ENCODE measurements around the gene DEK.
"Not testable (repeated sequence)": the region's sequence is repeated elsewhere in the genome, so short reads cannot be mapped to it uniquely, and the experiment has no call there.

Gene DEK

GRCh38 chr6:18264219-18264922 lies at the start of gene DEK:
DEK (minus strand) TSS chr6:18264530; CDS start chr6:18263987, 543 bp downstream.
- peak; percentile 74 to 97 (median 87) for DNase-seq

- DNase-seq, result no peak
These were observed 48.0 kb upstream of the DEK start for GRCh38 chr6:18312368-18312767.

- not testable (repeated sequence) for DNase-seq
These were observed 45.7 kb upstream of the DEK start for GRCh38 chr6:18310010-18310409.

GRCh38 chr6:18309046-18309445 lies 44.7 kb upstream of the DEK start:
- no peak for DNase-seq

DNA sequence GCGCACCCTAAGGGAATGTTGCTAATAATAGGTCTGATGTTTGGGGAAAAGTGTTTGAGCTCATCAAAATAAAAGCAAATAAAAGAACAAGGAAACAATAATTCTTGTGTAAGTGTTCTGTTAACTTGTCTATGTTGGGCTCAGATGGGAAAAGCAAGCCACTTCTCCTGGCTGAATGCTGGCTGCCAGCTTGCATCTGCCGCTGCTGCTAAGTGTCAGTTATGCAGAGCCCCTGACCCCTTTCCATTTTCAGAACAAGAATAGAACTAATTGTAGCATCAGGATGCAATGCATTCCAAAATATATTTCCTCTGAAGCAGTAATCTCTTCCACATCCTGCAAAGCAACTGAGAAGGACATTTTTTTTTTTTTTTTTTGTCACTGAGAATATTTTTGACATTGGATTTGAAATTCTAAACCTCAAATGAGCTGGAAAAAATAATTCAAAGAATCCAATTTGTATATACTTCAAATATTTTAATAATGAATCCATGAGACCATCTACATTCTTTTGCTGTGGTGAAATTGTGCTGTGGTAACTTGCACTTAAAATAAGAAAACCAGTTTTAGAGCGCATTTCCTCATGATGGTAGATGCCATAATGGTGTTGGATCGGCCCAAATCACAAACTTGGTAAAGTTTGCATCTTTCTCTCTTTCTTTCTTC lies 43.9 kb upstream of the DEK start:
- no peak for DNase-seq

DNA sequence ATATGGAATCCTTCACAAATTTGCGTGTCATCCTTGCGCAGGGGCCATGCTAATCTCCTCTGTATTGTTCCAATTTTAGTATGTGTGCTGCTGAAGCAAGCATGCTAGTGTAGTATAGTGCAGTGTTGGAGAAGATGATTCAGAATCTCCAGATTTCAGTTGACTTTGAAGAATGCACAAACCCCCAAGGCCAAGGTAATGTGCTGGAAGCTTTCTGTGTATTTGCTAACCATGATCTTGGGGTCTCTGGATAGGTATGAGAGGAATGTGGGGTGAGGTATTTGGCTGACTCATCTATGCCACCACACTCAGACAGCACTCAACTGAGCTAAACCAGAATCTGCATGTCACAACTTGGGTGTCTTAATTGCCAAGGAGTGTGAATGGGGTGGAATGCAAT lies 42.6 kb upstream of the DEK start:
- DNase-seq, result no peak

DNA sequence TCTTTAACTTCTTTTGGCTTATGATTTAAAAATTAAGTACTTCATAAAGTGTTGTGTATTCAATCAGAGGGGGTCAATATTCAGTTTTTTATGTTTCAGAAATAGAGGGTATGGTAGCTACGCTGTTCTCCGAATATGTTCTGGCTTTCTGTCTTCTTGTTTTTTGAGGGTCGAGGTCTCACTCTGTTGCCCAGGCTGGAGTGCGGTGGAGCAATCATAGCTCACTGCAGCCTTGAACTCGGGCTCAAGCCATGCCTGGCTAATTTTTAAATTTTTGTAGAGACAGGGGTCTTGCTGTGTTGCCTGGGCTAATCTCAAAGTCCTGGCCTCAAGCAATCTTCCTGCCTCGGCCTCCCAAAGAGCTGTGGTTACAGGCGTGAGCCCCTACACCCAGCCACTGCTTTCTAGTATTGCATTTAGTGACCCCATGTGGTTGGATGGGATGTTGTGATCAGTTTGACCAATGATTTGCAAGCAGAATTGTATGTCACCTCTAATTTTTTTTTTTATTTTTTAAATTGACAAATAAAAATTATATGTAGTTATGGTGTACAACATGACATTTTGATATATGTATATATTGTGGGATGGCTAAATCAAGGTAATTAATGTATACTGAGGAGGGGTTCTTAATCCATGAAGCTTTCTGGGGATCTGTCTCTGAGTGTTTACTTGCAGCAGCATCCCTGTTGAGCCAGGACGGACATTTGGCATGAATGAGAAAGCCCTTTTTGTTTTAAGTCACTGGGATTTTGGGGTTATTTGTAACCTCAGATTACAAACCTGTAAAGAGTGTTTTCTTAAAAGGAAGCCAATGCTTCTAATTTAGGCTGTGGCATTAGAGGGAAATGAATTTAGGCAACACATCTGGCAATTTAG lies 38.5 kb upstream of the DEK start:
- DNase-seq, result no peak

DNA sequence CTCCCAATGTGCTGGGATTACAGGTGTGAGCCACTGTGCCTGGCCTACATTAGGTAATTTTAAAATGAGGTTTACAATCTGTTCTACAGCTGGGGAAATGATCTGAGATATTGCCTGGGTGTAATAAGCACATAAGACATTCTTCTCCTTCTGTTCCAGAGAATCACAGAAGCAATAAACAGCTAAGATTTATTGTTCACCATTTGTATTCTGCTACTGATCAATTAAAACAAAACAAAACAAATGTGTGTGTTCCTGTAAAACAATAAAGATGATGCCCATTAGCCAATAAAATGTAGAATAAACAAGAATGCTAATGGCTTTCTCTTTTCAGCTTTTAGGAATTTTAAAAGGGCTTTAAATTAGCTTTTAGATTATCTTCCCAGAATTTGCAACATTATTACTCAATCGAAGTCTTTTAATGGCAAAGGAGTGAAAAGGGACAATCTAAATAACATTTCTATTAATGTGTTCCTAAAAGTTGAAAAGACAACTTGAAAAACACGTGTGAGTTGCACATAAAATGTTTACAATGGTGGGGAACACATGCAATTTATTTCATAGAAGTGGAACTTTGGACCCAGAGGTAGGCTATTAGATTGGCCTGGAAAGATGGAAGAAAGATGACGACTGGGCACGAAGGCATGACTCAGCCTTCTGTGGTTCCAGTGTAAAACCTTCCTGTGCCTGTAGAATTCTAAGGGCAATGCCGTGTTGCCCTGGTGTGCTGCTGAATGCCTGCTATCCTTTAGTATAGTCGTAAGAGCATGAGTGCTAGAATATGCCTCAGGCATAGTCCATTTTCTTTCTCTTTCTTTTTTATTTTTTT lies 29.0 kb upstream of the DEK start:
- no peak for DNase-seq

- DNase-seq, result no peak
These were observed 25.0 kb upstream of the DEK start for GRCh38 chr6:18289283-18289682.

GRCh38 chr6:18284261-18284660 lies 19.9 kb upstream of the DEK start:
- peak in 1 of 51 donors; percentile 17 for DNase-seq

DNA sequence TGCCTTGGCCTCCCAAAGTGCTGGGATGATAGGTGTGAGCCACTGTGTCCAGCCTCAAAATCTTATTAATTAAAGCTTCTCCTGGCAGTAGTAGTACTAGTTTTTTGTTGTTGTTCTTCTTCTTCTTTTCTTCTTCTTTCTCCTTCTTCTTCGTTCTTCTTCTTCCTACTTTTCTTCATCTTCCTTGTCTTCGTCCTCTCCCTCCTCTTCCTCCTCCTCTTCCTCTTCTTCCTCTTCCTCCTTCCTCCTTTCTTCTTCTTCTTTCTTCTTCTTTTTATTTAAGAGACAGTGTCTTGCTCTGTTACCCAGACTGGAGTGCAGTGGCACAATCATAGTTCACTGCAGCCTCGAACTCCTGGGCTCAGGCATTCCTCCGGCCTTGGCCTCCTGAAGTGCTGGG lies 17.2 kb upstream of the DEK start:
- DNase-seq, result no peak

DNA sequence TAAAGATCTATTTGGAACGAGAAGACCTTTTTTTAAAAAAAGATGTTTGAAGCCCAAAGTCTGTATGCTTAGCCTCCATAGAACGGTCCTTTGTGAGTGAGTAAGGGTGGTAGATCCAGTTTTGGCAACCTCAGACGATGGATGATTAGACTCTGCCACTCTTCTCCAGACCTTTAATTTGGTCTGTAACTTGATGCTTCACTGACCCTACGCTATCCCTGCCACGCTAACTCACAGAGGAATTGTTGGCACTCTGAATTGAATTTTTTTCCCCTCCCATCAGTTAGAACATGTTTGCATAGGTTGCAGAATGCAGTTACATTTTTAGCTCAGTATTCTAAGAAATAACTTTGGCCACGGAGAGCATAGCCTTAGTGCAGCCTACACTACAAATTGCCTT lies 15.8 kb upstream of the DEK start:
- no peak for DNase-seq

DNA sequence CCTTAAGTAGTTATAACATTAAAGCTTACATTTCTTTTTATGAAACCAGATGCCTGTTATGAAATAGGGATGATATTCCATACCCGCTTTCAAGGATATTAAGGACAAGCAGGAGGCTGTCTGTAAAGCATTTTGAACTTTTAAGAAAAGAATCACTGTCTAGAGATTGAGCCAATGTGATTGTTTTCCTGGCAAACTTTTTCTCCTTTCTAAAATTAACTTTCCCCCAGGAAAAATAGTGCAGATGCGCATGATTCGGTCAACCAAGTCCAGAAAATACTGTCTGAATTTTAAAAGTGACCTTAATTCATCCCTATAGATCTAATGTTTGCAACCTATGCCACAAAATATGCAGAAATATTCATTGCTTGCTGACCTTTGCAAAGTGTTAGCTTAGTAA lies 15.1 kb upstream of the DEK start:
- DNase-seq, result no peak

DNA sequence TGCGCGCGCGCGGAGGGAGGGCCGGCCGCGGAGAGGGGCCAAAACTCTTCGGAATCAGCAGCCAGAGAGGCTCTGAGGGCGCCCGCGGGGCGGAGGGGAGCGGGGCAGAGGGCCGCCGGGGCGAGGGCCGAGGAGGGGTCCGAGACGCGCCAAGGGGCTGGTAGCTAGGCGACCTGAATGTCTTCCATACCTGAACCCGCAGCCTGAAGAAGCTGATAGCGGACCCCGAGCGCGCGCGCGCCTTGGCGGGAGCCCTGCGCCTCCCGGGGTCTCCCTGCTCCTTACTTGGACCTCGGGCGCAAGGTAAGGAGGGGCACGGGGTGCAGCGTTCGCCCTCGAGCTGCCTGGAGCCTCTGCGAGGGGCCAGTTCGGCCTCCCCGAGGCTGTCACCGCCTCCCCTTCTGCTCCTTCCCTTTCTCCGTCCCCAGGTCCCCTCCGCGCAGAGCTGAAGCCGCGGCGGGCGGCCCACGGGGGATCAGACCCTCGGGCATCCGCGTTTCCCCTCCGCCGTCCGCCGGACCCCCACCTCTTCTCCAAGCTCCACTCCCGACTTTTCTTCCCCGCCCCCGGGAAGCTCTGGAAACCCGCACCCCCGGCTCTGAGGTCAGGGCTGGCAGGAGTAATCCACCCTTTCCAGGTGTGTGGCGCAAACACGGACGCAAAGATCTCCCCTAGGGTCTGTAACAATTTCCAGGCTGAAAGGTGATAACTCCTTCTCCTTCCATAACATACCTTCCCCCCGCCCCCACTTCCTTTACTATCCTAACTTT lies 13.1 kb upstream of the DEK start:
- DNase-seq, result peak in 5 of 51 donors; percentile 5 to 12 (median 10)

GRCh38 chr6:18276610-18277236 lies 12.4 kb upstream of the DEK start:
- peak in 1 of 51 donors; percentile 2 for DNase-seq

GRCh38 chr6:18270216-18270615 lies 5.9 kb upstream of the DEK start:
- DNase-seq, result no peak

GRCh38 chr6:18269717-18270116 lies 5.4 kb upstream of the DEK start:
- no peak for DNase-seq

DNA sequence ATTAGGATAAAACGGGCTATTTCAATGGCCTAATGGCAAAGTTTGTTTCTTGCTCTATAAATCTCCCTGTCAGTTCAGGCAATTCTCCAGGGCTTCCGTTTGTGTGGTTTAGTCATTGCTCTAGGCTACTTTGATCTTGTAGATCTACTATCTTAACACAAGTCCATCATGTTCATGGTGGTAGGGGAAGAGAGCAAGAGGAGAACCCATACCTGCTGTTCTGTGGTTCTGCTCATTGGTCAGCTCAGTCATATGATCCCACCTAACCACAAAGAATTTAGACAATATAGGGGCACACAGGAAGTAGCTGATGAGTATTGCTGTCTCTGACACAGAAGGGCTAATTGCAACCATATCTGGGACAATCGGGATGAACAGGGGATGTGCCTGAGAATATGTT lies 4.9 kb upstream of the DEK start:
- DNase-seq, result no peak

DNA sequence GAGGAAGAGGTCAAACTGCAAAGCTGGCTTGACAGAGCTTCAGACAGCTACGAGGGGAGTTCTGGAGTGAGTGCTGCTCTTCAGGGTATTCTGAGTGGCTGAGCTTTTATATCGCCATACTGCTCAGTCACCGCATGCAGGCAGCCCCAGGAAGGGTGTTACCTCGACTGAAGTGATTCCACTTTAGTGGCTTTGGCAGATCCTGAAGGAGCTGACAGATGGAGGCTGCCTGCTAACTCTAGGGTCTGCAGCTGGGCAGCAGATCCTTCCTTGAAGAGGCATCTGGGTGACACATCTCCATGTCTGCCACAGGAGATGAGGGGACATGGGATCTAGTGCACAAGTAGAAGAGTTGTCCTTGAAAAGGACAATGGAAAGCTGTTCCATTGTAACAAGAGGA lies 3.7 kb upstream of the DEK start:
- no peak for DNase-seq

DNA sequence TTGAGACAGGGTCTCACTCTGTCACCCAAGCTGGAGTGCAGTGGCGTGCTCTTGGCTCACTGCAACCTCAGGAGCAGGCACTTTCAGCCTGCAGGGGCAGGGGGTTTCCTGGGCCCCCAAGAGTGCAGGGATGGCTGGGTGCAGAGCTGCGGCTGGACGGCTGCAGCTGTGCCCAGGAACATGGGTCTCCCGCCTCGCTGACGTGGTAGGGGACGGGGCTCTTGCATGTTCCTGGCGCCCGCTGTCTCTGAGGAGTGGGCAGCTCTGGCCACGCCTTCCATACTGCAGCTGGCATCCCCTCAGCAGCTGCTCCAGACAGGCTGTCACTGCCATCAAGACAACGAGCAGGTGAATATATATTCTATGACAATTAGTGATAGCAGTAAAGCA lies 2.2 kb upstream of the DEK start:
- no peak for DNase-seq

Data from hypothalamus (tissue), 51 donors.